Heart left ventricle (tissue), 13 donors: ENCODE results near the gene TRIM14.

ENCODE experiments used
- POLR2A ChIP-seq, 2 donors: fragments of 450-650 bp; IDR thresholded peaks; one replicate each; pipeline ENCODE4 v1.6.1; 2017; ENCODE audit warnings: antibody characterized with exemption in 2 of 2, mild to moderate bottlenecking in 2 of 2, moderate library complexity in 2 of 2
- TF ChIP-seq, protein P1 (sequence below), 12 donors: fragments of 200-600 bp; sonication (generic) in 4 of 12; IDR thresholded peaks; one replicate each; pipeline versions ENCODE4 v1.5.0 to v1.8.0; 2018 to 2022; ENCODE audit warnings: antibody characterized with exemption in 12 of 12, mild to moderate bottlenecking in 5 of 12
- donor health status: ischemic (EF 13 %, LVEDD 7.1; RV severe dilation, severe dysfunction).
- donor health status: DM: no; HTN: yes; CAD: no.
- donor health status: DM: no; HTN: no; CAD: no.
- donor health status: ischemic (EF 25% LVEDD 6.9; RV normal size, moderate dysfunction).
- donor health status: ischemic (EF 25% LVEDD 5.7; RV mildly dilated, moderate dysfunction).
- donor health status: ischemic (EF 35%, LVEDD 5.7; RV mildly dilated, moderate dysfunction).
- donor health status: nonischemic (EF 11% LVEDD 7.7; RV severe dilation, severe dysfunction).
- donor health status: DM: yes; HTN: yes; CAD: no.
- donor health status: PGD.
- donor health status: ischemic (EF 29% LVEDD 5.4; RV normal size, mild dysfunction).
- donor health status: nonischemic (EF 23%, LVEDD 6.1; RV moderate dilation, normal function).

- TF ChIP-seq, protein P1, sequence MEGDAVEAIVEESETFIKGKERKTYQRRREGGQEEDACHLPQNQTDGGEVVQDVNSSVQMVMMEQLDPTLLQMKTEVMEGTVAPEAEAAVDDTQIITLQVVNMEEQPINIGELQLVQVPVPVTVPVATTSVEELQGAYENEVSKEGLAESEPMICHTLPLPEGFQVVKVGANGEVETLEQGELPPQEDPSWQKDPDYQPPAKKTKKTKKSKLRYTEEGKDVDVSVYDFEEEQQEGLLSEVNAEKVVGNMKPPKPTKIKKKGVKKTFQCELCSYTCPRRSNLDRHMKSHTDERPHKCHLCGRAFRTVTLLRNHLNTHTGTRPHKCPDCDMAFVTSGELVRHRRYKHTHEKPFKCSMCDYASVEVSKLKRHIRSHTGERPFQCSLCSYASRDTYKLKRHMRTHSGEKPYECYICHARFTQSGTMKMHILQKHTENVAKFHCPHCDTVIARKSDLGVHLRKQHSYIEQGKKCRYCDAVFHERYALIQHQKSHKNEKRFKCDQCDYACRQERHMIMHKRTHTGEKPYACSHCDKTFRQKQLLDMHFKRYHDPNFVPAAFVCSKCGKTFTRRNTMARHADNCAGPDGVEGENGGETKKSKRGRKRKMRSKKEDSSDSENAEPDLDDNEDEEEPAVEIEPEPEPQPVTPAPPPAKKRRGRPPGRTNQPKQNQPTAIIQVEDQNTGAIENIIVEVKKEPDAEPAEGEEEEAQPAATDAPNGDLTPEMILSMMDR (IDR thresholded peaks at IDR 0.05): no peak
- no peak for TF ChIP-seq POLR2A (IDR thresholded peaks at IDR 0.05)
Observed at GRCh38 chr9:98148486-98148885, 29.5 kb upstream of the TRIM14 start.
